ENCODE results near the gene SEC23B.

The SEC23B gene

DNA sequence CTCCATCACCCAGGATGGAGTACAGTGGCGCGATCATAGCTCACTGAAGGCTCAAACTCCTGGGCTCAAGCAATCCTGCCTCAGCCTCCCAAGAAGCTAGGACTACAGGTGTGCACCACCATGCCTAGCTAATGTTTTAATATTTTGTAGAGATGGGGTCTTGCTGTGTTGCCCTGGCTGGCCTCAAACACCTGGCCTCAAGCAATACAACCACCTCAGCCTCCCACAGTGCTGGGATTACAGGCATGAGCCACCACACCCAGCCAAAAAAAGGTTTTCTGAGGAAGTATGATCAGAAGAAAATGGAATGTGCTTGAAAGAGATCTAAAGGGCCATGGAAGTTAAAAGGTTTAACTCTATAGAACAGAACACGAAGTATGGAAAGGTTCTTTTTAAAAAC is 19.4 kb upstream of the SEC23B start:
- Histone ChIP-seq H2AK5ac (ENCODE audit: low read depth, low read length) (no peak overlapping the region), H3K79me1 (ENCODE audit: low read depth, low read length) (no peaks in the 10 kb centered on the region), H3K23ac (ENCODE audit: low read depth, low read length, poor library complexity) (no peak overlapping the region), H4K8ac (ENCODE audit: low read depth, low read length) (no peak overlapping the region), H3K4me3 (ENCODE audit: low read length in 2 of 2) (no peak overlapping the region), H3K14ac (ENCODE audit: low read length) (no peak overlapping the region), H2BK120ac (ENCODE audit: low read depth, low read length) (no peak overlapping the region), H3K9me3 (replicated peaks in 1 of 2; ENCODE audit: control insufficient read depth in 2 of 2, insufficient read depth in 1 of 2, low read depth in 1 of 2, low read length in 2 of 2) (no peaks in the 10 kb centered on the region), H3K27me3 (ENCODE audit: control insufficient read depth in 3 of 3, insufficient read depth in 3 of 3, low read depth in 1 of 3, low read length in 3 of 3) (no peaks in the 10 kb centered on the region), H2BK12ac (ENCODE audit: low read length) (no peak overlapping the region), H3K9ac (ENCODE audit: low read depth, low read length, poor library complexity) (no peak overlapping the region), H3K36me3 (replicated peaks in 1 of 2; ENCODE audit: control insufficient read depth in 2 of 2, insufficient read depth in 2 of 2, low read length in 2 of 2) (peaks cover 11 to 85% of the 10 kb centered on the region in 2 donors), H3K4ac (ENCODE audit: low read length) (no peak overlapping the region), H3K27ac (replicated peaks; ENCODE audit: low read length) (no peak overlapping the region), H2BK5ac (ENCODE audit: low read length) (no peak overlapping the region), H2BK15ac (ENCODE audit: low read length) (no peak overlapping the region), H3K4me2 (ENCODE audit: insufficient read depth, low read length, poor library complexity, severe bottlenecking) (no peak overlapping the region), H2AFZ (ENCODE audit: low read length) (no peak overlapping the region), H3K4me1 (ENCODE audit: control insufficient read depth in 2 of 2, insufficient read depth in 1 of 2, low read depth in 1 of 2, low read length in 2 of 2) (no peaks in the 10 kb centered on the region), H4K91ac (ENCODE audit: low read depth, low read length, poor library complexity) (no peak overlapping the region), H3K18ac (ENCODE audit: low read length) (no peak overlapping the region)
- WGBS, 2 donors (ENCODE audit: extremely low coverage in 2 of 2, insufficient read length in 2 of 2, insufficient replicate concordance in 1 of 2), result no CpG with 5 or more reads among the region's 3 CpGs
- no peak for DNase-seq (ENCODE audit: low spot score)

DNA sequence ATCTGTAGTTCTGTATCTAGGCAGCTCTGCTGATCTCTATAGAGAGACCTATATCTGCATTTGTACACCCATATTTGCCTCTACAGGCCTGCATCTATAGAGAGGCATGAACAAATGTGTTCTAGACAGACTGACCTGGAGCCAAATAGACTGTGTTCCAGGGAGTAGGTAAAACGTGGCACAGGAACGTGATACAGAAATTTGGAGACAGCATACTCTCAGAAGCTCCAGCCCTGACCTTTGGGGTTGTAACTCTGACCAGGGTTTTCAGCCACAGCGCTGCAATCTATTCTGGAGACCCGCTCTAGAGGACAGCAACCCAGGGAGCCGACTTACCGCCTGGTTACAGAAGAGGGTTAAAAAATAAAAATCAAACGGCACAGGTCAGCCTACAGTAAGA is 11.7 kb upstream of the SEC23B start:
- H2AFZ ChIP-seq (ENCODE audit: low read length), result peak overlapping the region; percentile 97
- no peak for DNase-seq (ENCODE audit: low spot score)
- H3K36me3 ChIP-seq (replicated peaks in 1 of 2; ENCODE audit: control insufficient read depth in 2 of 2, insufficient read depth in 2 of 2, low read length in 2 of 2), result peaks cover 7 to 24% of the 10 kb centered on the region in 2 donors
- H3K79me1 ChIP-seq (ENCODE audit: low read depth, low read length), result no peaks in the 10 kb centered on the region
- no peak overlapping the region for H3K23ac ChIP-seq (ENCODE audit: low read depth, low read length, poor library complexity)
- H3K4ac ChIP-seq (ENCODE audit: low read length), result no peak overlapping the region
- H4K91ac ChIP-seq (ENCODE audit: low read depth, low read length, poor library complexity), result no peak overlapping the region
- peaks cover 0 to 3% of the 10 kb centered on the region in 2 donors for H3K4me1 ChIP-seq (ENCODE audit: control insufficient read depth in 2 of 2, insufficient read depth in 1 of 2, low read depth in 1 of 2, low read length in 2 of 2)
- H2BK12ac ChIP-seq (ENCODE audit: low read length), result no peak overlapping the region
- H3K27me3 ChIP-seq (ENCODE audit: control insufficient read depth in 3 of 3, insufficient read depth in 3 of 3, low read depth in 1 of 3, low read length in 3 of 3), result no peaks in the 10 kb centered on the region
- H4K8ac ChIP-seq (ENCODE audit: low read depth, low read length), result no peak overlapping the region
- peak overlapping the region; percentile 52 to 89 for H3K4me3 ChIP-seq (ENCODE audit: low read length in 2 of 2)
- H2BK120ac ChIP-seq (ENCODE audit: low read depth, low read length), result no peak overlapping the region
- no CpG with 5 or more reads among the region's 7 CpGs for WGBS, 2 donors (ENCODE audit: extremely low coverage in 2 of 2, insufficient read length in 2 of 2, insufficient replicate concordance in 1 of 2)
- no peak overlapping the region for H3K18ac ChIP-seq (ENCODE audit: low read length)
- H3K27ac ChIP-seq (replicated peaks; ENCODE audit: low read length), result no peak overlapping the region
- peak overlapping the region; percentile 53 for H3K4me2 ChIP-seq (ENCODE audit: insufficient read depth, low read length, poor library complexity, severe bottlenecking)
- no peak overlapping the region for H3K14ac ChIP-seq (ENCODE audit: low read length)
- H2BK5ac ChIP-seq (ENCODE audit: low read length), result no peak overlapping the region
- H3K9ac ChIP-seq (ENCODE audit: low read depth, low read length, poor library complexity), result no peak overlapping the region
- no peak overlapping the region for H2AK5ac ChIP-seq (ENCODE audit: low read depth, low read length)
- peaks cover 0 to 2% of the 10 kb centered on the region in 2 donors for H3K9me3 ChIP-seq (replicated peaks in 1 of 2; ENCODE audit: control insufficient read depth in 2 of 2, insufficient read depth in 1 of 2, low read depth in 1 of 2, low read length in 2 of 2)
- no peak overlapping the region for H2BK15ac ChIP-seq (ENCODE audit: low read length)

DNA sequence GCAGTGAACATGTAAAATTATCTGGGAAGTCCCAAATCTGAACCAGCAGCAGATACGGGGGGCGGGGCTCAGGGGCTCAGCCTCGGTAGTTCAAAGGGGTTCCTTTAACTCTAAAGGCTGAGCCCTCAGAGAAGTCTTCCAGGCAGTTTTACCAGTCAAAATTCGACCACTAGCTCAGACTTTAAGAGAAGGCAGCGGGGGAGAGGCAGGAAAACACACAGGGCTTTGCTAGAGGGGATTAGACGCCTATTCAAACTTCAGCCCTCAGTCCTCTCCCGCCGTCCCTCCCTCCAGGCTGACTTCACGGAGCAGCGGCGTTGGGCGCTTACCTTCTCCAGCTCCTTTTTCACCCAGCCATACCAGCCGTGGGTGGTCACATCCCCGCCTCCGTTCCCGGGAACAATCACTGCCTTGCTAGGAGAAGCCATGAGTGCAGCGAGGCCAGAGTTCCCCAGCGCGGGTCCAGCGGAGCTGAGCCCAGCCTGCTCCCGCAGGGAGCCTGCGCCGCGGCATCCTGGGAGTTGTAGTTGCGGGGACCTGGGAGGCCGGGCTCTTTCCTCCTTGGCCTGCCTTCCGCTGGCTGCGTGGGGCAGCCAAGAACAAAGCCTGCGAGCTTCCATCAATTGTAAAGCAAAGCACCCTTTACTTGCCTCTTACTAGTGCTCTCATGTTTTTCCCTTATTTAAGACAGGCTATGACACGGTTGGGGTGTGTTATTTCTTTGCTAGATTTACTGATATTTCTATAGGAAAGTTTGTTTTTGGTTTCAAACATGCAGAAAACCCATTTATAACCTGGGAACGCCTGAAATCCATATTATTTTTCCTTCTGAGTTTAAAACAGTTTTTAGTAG is 10.8 kb upstream of the SEC23B start, which contains the start of gene RBBP9:
TSS of gene RBBP9 (minus strand) at position 486 of the 853 bp plus-strand sequence. CDS start at position 428, 58 bp downstream.
- Histone ChIP-seq H3K18ac (ENCODE audit: low read length) (peak within 1 kb of the TSS; percentile 96), H2BK120ac (ENCODE audit: low read depth, low read length) (no peak within 1 kb of the TSS), H3K36me3 (replicated peaks in 1 of 2; ENCODE audit: control insufficient read depth in 2 of 2, insufficient read depth in 2 of 2, low read length in 2 of 2) (peaks cover 7 to 21% of the 10 kb centered on the region in 2 donors), H3K4ac (ENCODE audit: low read length) (no peak within 1 kb of the TSS), H3K4me1 (ENCODE audit: control insufficient read depth in 2 of 2, insufficient read depth in 1 of 2, low read depth in 1 of 2, low read length in 2 of 2) (peaks cover 0 to 3% of the 10 kb centered on the region in 2 donors), H3K4me3 (ENCODE audit: low read length in 2 of 2) (peak within 1 kb of the TSS; percentile 84 to 89), H2BK5ac (ENCODE audit: low read length) (peak within 1 kb of the TSS; percentile 91), H3K14ac (ENCODE audit: low read length) (no peak within 1 kb of the TSS), H4K8ac (ENCODE audit: low read depth, low read length) (no peak within 1 kb of the TSS), H3K9ac (ENCODE audit: low read depth, low read length, poor library complexity) (peak within 1 kb of the TSS; percentile 94), H2AFZ (ENCODE audit: low read length) (peak within 1 kb of the TSS; percentile 97), H4K91ac (ENCODE audit: low read depth, low read length, poor library complexity) (no peak within 1 kb of the TSS), H3K4me2 (ENCODE audit: insufficient read depth, low read length, poor library complexity, severe bottlenecking) (peak within 1 kb of the TSS; percentile 53), H2BK12ac (ENCODE audit: low read length) (no peak within 1 kb of the TSS), H3K23ac (ENCODE audit: low read depth, low read length, poor library complexity) (peak within 1 kb of the TSS; percentile 80), H2AK5ac (ENCODE audit: low read depth, low read length) (no peak within 1 kb of the TSS), H2BK15ac (ENCODE audit: low read length) (no peak within 1 kb of the TSS), H3K27ac (replicated peaks; ENCODE audit: low read length) (peak within 1 kb of the TSS; percentile 96), H3K9me3 (replicated peaks in 1 of 2; ENCODE audit: control insufficient read depth in 2 of 2, insufficient read depth in 1 of 2, low read depth in 1 of 2, low read length in 2 of 2) (peaks cover 0 to 2% of the 10 kb centered on the region in 2 donors), H3K27me3 (ENCODE audit: control insufficient read depth in 3 of 3, insufficient read depth in 3 of 3, low read depth in 1 of 3, low read length in 3 of 3) (no peaks in the 10 kb centered on the region), H3K79me1 (ENCODE audit: low read depth, low read length) (no peaks in the 10 kb centered on the region)
- DNase-seq (ENCODE audit: low spot score), result peak; percentile 82
- no CpG with 5 or more reads among the region's 31 CpGs for WGBS, 2 donors (ENCODE audit: extremely low coverage in 2 of 2, insufficient read length in 2 of 2, insufficient replicate concordance in 1 of 2)

DNA sequence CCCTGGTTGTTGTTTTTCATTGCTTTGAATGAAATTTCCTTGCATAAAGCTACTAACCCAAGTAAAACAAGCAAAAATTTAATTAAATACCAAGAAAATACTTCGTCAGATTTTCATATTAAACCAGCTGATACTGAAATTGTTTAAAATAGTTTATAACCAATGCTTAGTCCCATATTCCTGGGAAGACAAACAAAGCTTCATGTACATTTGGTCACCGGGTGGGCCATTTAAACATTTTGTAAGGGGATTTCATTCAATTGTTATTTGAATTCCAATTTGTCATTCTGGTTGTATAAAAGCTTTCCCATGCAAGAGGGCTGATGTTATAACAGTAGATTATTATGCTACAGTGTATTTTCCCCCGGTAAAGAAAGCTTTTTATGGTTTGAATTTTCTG is 10.1 kb upstream of the SEC23B start:
- no peaks in the 10 kb centered on the region for H3K79me1 ChIP-seq (ENCODE audit: low read depth, low read length)
- H3K4ac ChIP-seq (ENCODE audit: low read length), result no peak overlapping the region
- H2BK120ac ChIP-seq (ENCODE audit: low read depth, low read length), result no peak overlapping the region
- H3K14ac ChIP-seq (ENCODE audit: low read length), result no peak overlapping the region
- H3K9me3 ChIP-seq (replicated peaks in 1 of 2; ENCODE audit: control insufficient read depth in 2 of 2, insufficient read depth in 1 of 2, low read depth in 1 of 2, low read length in 2 of 2), result peaks cover 0 to 2% of the 10 kb centered on the region in 2 donors
- no peak overlapping the region for H2BK15ac ChIP-seq (ENCODE audit: low read length)
- no peak overlapping the region for H3K18ac ChIP-seq (ENCODE audit: low read length)
- peak overlapping the region; percentile 97 for H2AFZ ChIP-seq (ENCODE audit: low read length)
- H3K4me2 ChIP-seq (ENCODE audit: insufficient read depth, low read length, poor library complexity, severe bottlenecking), result no peak overlapping the region
- H2BK5ac ChIP-seq (ENCODE audit: low read length), result no peak overlapping the region
- no peak overlapping the region for H4K91ac ChIP-seq (ENCODE audit: low read depth, low read length, poor library complexity)
- DNase-seq (ENCODE audit: low spot score), result no peak
- H4K8ac ChIP-seq (ENCODE audit: low read depth, low read length), result no peak overlapping the region
- peaks cover 0 to 3% of the 10 kb centered on the region in 2 donors for H3K4me1 ChIP-seq (ENCODE audit: control insufficient read depth in 2 of 2, insufficient read depth in 1 of 2, low read depth in 1 of 2, low read length in 2 of 2)
- WGBS, 2 donors (ENCODE audit: extremely low coverage in 2 of 2, insufficient read length in 2 of 2, insufficient replicate concordance in 1 of 2), result no CpG with 5 or more reads among the region's 3 CpGs
- no peak overlapping the region for H3K9ac ChIP-seq (ENCODE audit: low read depth, low read length, poor library complexity)
- peaks cover 0 to 2% (median 0%) of the 10 kb centered on the region in 3 experiments for H3K27me3 ChIP-seq (ENCODE audit: control insufficient read depth in 3 of 3, insufficient read depth in 3 of 3, low read depth in 1 of 3, low read length in 3 of 3)
- no peak overlapping the region for H3K23ac ChIP-seq (ENCODE audit: low read depth, low read length, poor library complexity)
- no peak overlapping the region for H3K27ac ChIP-seq (replicated peaks; ENCODE audit: low read length)
- peaks cover 7 to 15% of the 10 kb centered on the region in 2 donors for H3K36me3 ChIP-seq (replicated peaks in 1 of 2; ENCODE audit: control insufficient read depth in 2 of 2, insufficient read depth in 2 of 2, low read length in 2 of 2)
- H2BK12ac ChIP-seq (ENCODE audit: low read length), result no peak overlapping the region
- H2AK5ac ChIP-seq (ENCODE audit: low read depth, low read length), result no peak overlapping the region
- peak overlapping the region in 1 of 2 donors; percentile 89 for H3K4me3 ChIP-seq (ENCODE audit: low read length in 2 of 2)
